ENCODE results near the gene PSMD13. TPM values are rescaled to one million over a fixed set of nuclear protein-coding genes. Genes with fewer than 3 reads are reported as not detected.
A peak's percentile ranks its signal among the peaks of the same experiment; 100 is the strongest.

The PSMD13 gene
- total RNA-seq, 5 donors from 2014 or later (not counting 1 experiment from before 2014, with no cell fraction given): 74.0 to 115 (median 108) TPM

DNA sequence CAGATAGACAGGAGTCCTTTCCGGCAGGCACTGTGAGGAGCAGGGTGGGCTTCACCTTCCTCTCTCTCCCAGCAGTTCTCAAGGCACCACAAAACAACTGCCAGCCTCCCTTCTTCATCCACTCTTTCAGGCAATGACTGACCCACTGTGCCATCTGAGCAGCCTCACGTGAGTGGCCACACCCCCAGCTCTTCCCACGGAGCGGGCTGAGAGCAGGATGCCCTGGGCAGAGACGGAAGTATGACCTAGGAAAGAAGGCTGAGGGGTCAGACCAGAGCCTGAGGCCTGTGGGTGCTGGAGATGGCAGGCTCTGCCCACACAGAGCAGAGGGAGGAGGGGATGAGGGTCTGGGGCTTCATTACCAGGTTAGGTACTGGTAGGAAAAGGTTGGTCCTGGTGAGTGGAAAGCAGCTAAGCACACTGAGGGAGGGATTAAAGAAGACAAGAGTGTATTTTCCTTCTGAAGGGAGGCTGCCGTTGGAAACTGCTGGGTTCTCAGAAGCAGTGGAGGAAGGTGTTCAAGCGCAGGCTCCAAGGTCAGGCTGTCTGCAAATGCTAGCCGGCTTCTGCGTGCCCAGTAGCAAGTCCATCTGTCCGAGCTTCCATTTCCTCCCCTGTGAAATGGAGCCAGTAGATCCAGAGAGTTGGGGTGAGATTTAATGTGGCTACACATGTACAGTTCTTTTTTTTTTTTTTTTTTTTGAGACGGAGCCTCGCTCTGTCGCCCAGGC lies 46.0 kb downstream of the PSMD13 start:
- no peak for ATAC-seq (replicated peaks in 1 of 4)
- Mint-ChIP-seq H3K27ac (peak overlapping the region; percentile 52 to 74), H3K36me3 (no peaks in the 10 kb centered on the region), H3K27me3 (peaks cover 0 to 16% of the 10 kb centered on the region in 2 donors), H3K9me3 (no peaks in the 10 kb centered on the region), H3K4me1 (peaks cover 49 to 70% (median 59%) of the 10 kb centered on the region in 3 donors), H3K4me3 (peak overlapping the region; percentile 84 to 91 (median 85))
- ChIA-PET POLR2A (interaction anchor here in 1 of 2 donors (0.6 to 0.7 kb wide), 2 partner anchors 45 to 64 kb away, joined by 3 read pairs; no protein-coding TSS in a partner anchor), CTCF (interaction anchor here (0.6 to 2.1 kb wide), 5 partner anchors 31 to 143 kb away, joined by 3 to 7 read pairs (median 3); no protein-coding TSS in a partner anchor)
- Histone ChIP-seq H3K27me3 (replicated peaks in 1 of 2; ENCODE audit: control insufficient read depth in 2 of 2, extremely low read depth in 1 of 2, insufficient read depth in 2 of 2, low read length in 1 of 2) (peaks cover 0 to 78% of the 10 kb centered on the region in 2 experiments), H3K4me3 (ENCODE audit: control insufficient read depth in 1 of 2, extremely low read depth in 1 of 2, low read length in 1 of 2) (peak overlapping the region in 1 of 2 donors; percentile 63), H3K36me3 (ENCODE audit: control insufficient read depth in 2 of 2, extremely low read depth in 1 of 2, insufficient read depth in 1 of 2, low read length in 1 of 2) (no peaks in the 10 kb centered on the region), H3K4me1 (ENCODE audit: control insufficient read depth in 1 of 2, extremely low read depth in 1 of 2, insufficient read depth in 2 of 2, low read length in 2 of 2) (peaks cover 19 to 80% of the 10 kb centered on the region in 2 experiments), H3K27ac (ENCODE audit: low read length) (no peak overlapping the region), H3K9me3 (no peaks in the 10 kb centered on the region)
- WGBS (ENCODE audit: insufficient coverage): 77% methylated on average over 3 of the region's 13 CpGs
- DNase-seq: peak in 1 of 35 experiments; percentile 10

DNA sequence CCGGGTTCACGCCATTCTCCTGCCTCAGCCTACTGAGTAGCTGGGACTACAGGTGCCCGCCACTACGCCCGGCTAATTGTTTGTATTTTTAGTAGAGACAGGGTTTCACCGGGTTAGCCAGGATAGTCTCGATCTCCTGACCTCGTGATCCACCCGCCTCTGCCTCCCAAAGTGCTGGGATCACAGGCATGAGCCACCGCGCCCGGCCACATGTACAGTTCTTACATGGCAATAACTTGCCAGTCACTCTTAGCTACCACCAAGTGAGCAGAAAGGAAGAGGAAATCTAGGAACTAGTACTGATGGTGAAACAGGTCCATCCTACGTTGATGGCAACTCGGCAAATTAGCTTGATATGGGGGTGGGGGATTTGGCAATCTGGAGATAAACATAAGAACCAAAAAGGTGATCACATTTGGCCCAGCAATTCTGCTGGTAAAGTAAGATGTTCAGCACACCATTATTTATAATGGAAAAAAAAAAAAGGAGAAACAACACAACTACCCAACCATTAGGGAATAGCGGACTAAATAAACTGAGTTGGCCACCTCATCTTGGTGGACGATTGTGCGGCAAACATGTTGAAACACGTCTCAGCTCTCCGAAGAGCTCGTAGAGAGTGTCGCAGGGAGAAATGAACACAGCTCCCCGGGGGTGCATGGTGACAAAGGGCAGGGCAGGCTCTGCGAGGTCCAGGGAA lies 46.8 kb downstream of the PSMD13 start:
- 86% methylated on average over 8 of the region's 23 CpGs for WGBS (ENCODE audit: insufficient coverage)
- peaks cover 46 to 65% (median 58%) of the 10 kb centered on the region in 3 donors for H3K4me1 Mint-ChIP-seq
- DNase-seq: peak in 1 of 35 experiments; percentile 10

GRCh38 chr11:284105-285020 lies 47.6 kb downstream of the PSMD13 start:
- peak in 1 of 35 experiments; percentile 11 for DNase-seq
- Mint-ChIP-seq H3K36me3 (no peaks in the 10 kb centered on the region), H3K4me3 (peak overlapping the region in 1 of 3 donors; percentile 91), H3K27me3 (peaks cover 0 to 14% of the 10 kb centered on the region in 2 donors), H3K9me3 (no peaks in the 10 kb centered on the region), H3K27ac (peak overlapping the region in 1 of 2 donors; percentile 39), H3K4me1 (peaks cover 44 to 62% (median 55%) of the 10 kb centered on the region in 3 donors)
- Histone ChIP-seq H3K9me3 (no peaks in the 10 kb centered on the region), H3K4me1 (ENCODE audit: control insufficient read depth in 1 of 2, extremely low read depth in 1 of 2, insufficient read depth in 2 of 2, low read length in 2 of 2) (peaks cover 12 to 74% of the 10 kb centered on the region in 2 experiments), H3K36me3 (ENCODE audit: control insufficient read depth in 2 of 2, extremely low read depth in 1 of 2, insufficient read depth in 1 of 2, low read length in 1 of 2) (no peaks in the 10 kb centered on the region), H3K27ac (ENCODE audit: low read length) (no peak overlapping the region), H3K4me3 (ENCODE audit: control insufficient read depth in 1 of 2, extremely low read depth in 1 of 2, low read length in 1 of 2) (no peak overlapping the region), H3K27me3 (replicated peaks in 1 of 2; ENCODE audit: control insufficient read depth in 2 of 2, extremely low read depth in 1 of 2, insufficient read depth in 2 of 2, low read length in 1 of 2) (peaks cover 0 to 72% of the 10 kb centered on the region in 2 experiments)
- WGBS (ENCODE audit: insufficient coverage): 84% methylated on average over 23 of the region's 24 CpGs
- no peak for ATAC-seq (replicated peaks in 1 of 4)
- CTCF ChIA-PET: no interaction called here
- POLR2A ChIA-PET: interaction anchor here in 1 of 2 donors (0.8 kb wide), 1 partner anchor 78 kb away, joined by 3 read pairs; no protein-coding TSS in a partner anchor

More for the DNA sequence above, 46.8 kb downstream of the PSMD13 start:
- Mint-ChIP-seq H3K36me3 (no peaks in the 10 kb centered on the region), H3K4me3 (peak overlapping the region in 2 of 3 donors; percentile 84 to 91), H3K27ac (peak overlapping the region; percentile 1 to 48), H3K9me3 (no peaks in the 10 kb centered on the region), H3K27me3 (peaks cover 0 to 16% of the 10 kb centered on the region in 2 donors)
- Histone ChIP-seq H3K36me3 (ENCODE audit: control insufficient read depth in 2 of 2, extremely low read depth in 1 of 2, insufficient read depth in 1 of 2, low read length in 1 of 2) (no peaks in the 10 kb centered on the region), H3K4me3 (ENCODE audit: control insufficient read depth in 1 of 2, extremely low read depth in 1 of 2, low read length in 1 of 2) (peak overlapping the region in 1 of 2 donors; percentile 6), H3K9me3 (no peaks in the 10 kb centered on the region), H3K27me3 (replicated peaks in 1 of 2; ENCODE audit: control insufficient read depth in 2 of 2, extremely low read depth in 1 of 2, insufficient read depth in 2 of 2, low read length in 1 of 2) (peaks cover 0 to 77% of the 10 kb centered on the region in 2 experiments), H3K27ac (ENCODE audit: low read length) (no peak overlapping the region), H3K4me1 (ENCODE audit: control insufficient read depth in 1 of 2, extremely low read depth in 1 of 2, insufficient read depth in 2 of 2, low read length in 2 of 2) (peaks cover 16 to 79% of the 10 kb centered on the region in 2 experiments)
- ATAC-seq (replicated peaks in 1 of 4): no peak
- ChIA-PET POLR2A (interaction anchor here in 1 of 2 donors (0.7 kb wide), 1 partner anchor 65 kb away, joined by 3 read pairs; no protein-coding TSS in a partner anchor), CTCF (interaction anchor here (0.7 kb wide), 2 partner anchors 33 to 63 kb away, joined by 3 to 6 read pairs; no protein-coding TSS in a partner anchor)

GRCh38 chr11:285021-285893 lies 48.5 kb downstream of the PSMD13 start:
- WGBS (ENCODE audit: insufficient coverage): 89% methylated on average over 28 of the region's 29 CpGs
- H3K4me1 Mint-ChIP-seq: peaks cover 47 to 68% (median 58%) of the 10 kb centered on the region in 3 donors
- DNase-seq (peak in 1 of 35 experiments; percentile 9), ATAC-seq (replicated peaks in 1 of 4) (no peak)
- peak overlapping the region in 1 of 2 donors; percentile 15 for H3K27ac Mint-ChIP-seq
- no peaks in the 10 kb centered on the region for H3K9me3 ChIP-seq
- no peaks in the 10 kb centered on the region for H3K9me3 Mint-ChIP-seq
- peaks cover 15 to 74% of the 10 kb centered on the region in 2 experiments for H3K4me1 ChIP-seq (ENCODE audit: control insufficient read depth in 1 of 2, extremely low read depth in 1 of 2, insufficient read depth in 2 of 2, low read length in 2 of 2)
- ChIA-PET POLR2A (interaction anchor here (0.6 to 0.8 kb wide), 2 partner anchors 10 to 77 kb away, joined by 3 to 5 read pairs; no protein-coding TSS in a partner anchor), CTCF (no interaction called here)
- H3K4me3 Mint-ChIP-seq: peak overlapping the region in 1 of 3 donors; percentile 42
- no peak overlapping the region for H3K27ac ChIP-seq (ENCODE audit: low read length)
- peaks cover 0 to 14% of the 10 kb centered on the region in 2 donors for H3K27me3 Mint-ChIP-seq
- H3K4me3 ChIP-seq (ENCODE audit: control insufficient read depth in 1 of 2, extremely low read depth in 1 of 2, low read length in 1 of 2): no peak overlapping the region
- H3K27me3 ChIP-seq (replicated peaks in 1 of 2; ENCODE audit: control insufficient read depth in 2 of 2, extremely low read depth in 1 of 2, insufficient read depth in 2 of 2, low read length in 1 of 2): peaks cover 0 to 63% of the 10 kb centered on the region in 2 experiments
- no peaks in the 10 kb centered on the region for H3K36me3 Mint-ChIP-seq
- H3K36me3 ChIP-seq (ENCODE audit: control insufficient read depth in 2 of 2, extremely low read depth in 1 of 2, insufficient read depth in 1 of 2, low read length in 1 of 2): no peaks in the 10 kb centered on the region

DNA sequence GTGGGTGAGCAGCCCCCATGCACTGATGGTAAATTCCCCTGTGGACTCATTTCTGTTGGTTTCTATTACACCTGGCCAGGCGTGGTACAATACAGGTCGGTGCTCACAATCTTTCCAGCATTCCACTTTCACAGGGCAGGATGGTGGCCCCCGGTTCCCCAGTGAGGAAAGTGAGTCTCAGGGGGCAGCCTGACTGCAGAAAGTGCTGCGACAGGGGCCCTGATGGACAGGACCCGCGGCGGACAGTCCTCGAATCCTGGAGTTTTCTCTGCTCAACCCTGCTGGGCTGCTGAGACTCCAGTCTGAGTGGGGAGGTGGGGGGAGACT lies 49.1 kb downstream of the PSMD13 start:
- peaks cover 47 to 72% (median 56%) of the 10 kb centered on the region in 3 donors for H3K4me1 Mint-ChIP-seq
- no peaks in the 10 kb centered on the region for H3K36me3 Mint-ChIP-seq
- 80% methylated on average over 2 of the region's 8 CpGs for WGBS (ENCODE audit: insufficient coverage)
- H3K27me3 Mint-ChIP-seq: peaks cover 0 to 12% of the 10 kb centered on the region in 2 donors
- no peaks in the 10 kb centered on the region for H3K9me3 Mint-ChIP-seq
- POLR2A ChIA-PET: interaction anchor here in 1 of 2 donors (0.6 kb wide), 1 partner anchor 9 kb away, joined by 5 read pairs; no protein-coding TSS in a partner anchor
- H3K36me3 ChIP-seq (ENCODE audit: control insufficient read depth in 2 of 2, extremely low read depth in 1 of 2, insufficient read depth in 1 of 2, low read length in 1 of 2): no peaks in the 10 kb centered on the region
- no peak overlapping the region for H3K27ac ChIP-seq (ENCODE audit: low read length)
- H3K27ac Mint-ChIP-seq: peak overlapping the region in 1 of 2 donors; percentile 15
- H3K4me1 ChIP-seq (ENCODE audit: control insufficient read depth in 1 of 2, extremely low read depth in 1 of 2, insufficient read depth in 2 of 2, low read length in 2 of 2): peaks cover 17 to 76% of the 10 kb centered on the region in 2 experiments
- H3K4me3 ChIP-seq (ENCODE audit: control insufficient read depth in 1 of 2, extremely low read depth in 1 of 2, low read length in 1 of 2): no peak overlapping the region
- CTCF ChIA-PET: no interaction called here
- DNase-seq (no peak), ATAC-seq (replicated peaks in 1 of 4) (no peak)
- no peaks in the 10 kb centered on the region for H3K9me3 ChIP-seq
- H3K4me3 Mint-ChIP-seq: peak overlapping the region in 1 of 3 donors; percentile 99
- H3K27me3 ChIP-seq (replicated peaks in 1 of 2; ENCODE audit: control insufficient read depth in 2 of 2, extremely low read depth in 1 of 2, insufficient read depth in 2 of 2, low read length in 1 of 2): peaks cover 0 to 60% of the 10 kb centered on the region in 2 experiments
